Measurements from ENCODE around the gene MTRF1.

The MTRF1 gene

GRCh38 chr13:41276824-41277223, 13.4 kb upstream of the MTRF1 start:
- no peak for TF ChIP-seq CTCF (IDR thresholded peaks at IDR 0.05; ENCODE audit: low read depth, low read length)
- H3K4me3 ChIP-seq (replicated peaks in 1 of 2; ENCODE audit: low read depth in 2 of 2, low read length in 2 of 2): no peak overlapping the region
- no peak for DNase-seq (ENCODE audit: low read depth in 2 of 2)

- no peak overlapping the region for H3K4me3 ChIP-seq (replicated peaks in 1 of 2; ENCODE audit: low read depth in 2 of 2, low read length in 2 of 2)
- TF ChIP-seq CTCF (IDR thresholded peaks at IDR 0.05; ENCODE audit: low read depth, low read length): no peak
- DNase-seq (ENCODE audit: low read depth in 2 of 2): peak in 1 of 2 donors; percentile 52
Observed at GRCh38 chr13:41274881-41275280, 11.5 kb upstream of the MTRF1 start.

GRCh38 chr13:41273831-41274441, 10.6 kb upstream of the MTRF1 start:
- no peak for TF ChIP-seq CTCF (IDR thresholded peaks at IDR 0.05; ENCODE audit: low read depth, low read length)
- DNase-seq (ENCODE audit: low read depth in 2 of 2): no peak
- no peak overlapping the region for H3K4me3 ChIP-seq (replicated peaks in 1 of 2; ENCODE audit: low read depth in 2 of 2, low read length in 2 of 2)

- no peak overlapping the region for H3K4me3 ChIP-seq (replicated peaks in 1 of 2; ENCODE audit: low read depth in 2 of 2, low read length in 2 of 2)
- no peak for TF ChIP-seq CTCF (IDR thresholded peaks at IDR 0.05; ENCODE audit: low read depth, low read length)
- no peak for DNase-seq (ENCODE audit: low read depth in 2 of 2)
Observed at GRCh38 chr13:41271456-41272285, 8.3 kb upstream of the MTRF1 start.

- peak in 1 of 2 donors; percentile 56 for DNase-seq (ENCODE audit: low read depth in 2 of 2)
- TF ChIP-seq CTCF (IDR thresholded peaks at IDR 0.05; ENCODE audit: low read depth, low read length): no peak
- no peak overlapping the region for H3K4me3 ChIP-seq (replicated peaks in 1 of 2; ENCODE audit: low read depth in 2 of 2, low read length in 2 of 2)
Observed at GRCh38 chr13:41268764-41269163, 5.4 kb upstream of the MTRF1 start.

- TF ChIP-seq CTCF (IDR thresholded peaks at IDR 0.05; ENCODE audit: low read depth, low read length): no peak
Observed at GRCh38 chr13:41267106-41267505, 3.7 kb upstream of the MTRF1 start.

More at GRCh38 chr13:41267106-41267505, 3.7 kb upstream of the MTRF1 start:
- DNase-seq (ENCODE audit: low read depth in 2 of 2): peak in 1 of 2 donors; percentile 29
- H3K4me3 ChIP-seq (replicated peaks in 1 of 2; ENCODE audit: low read depth in 2 of 2, low read length in 2 of 2): no peak overlapping the region
